SK-N-SH (cell line): ENCODE data around the gene PRDM5. TPM values are rescaled to one million over a fixed set of nuclear protein-coding genes. Genes with fewer than 3 reads are reported as not detected.

Source experiments
- CTCF ChIA-PET: fragments of 300-600, 350-600 bp; formaldehyde crosslinking; extraction: SDS; loops from one replicate; lab custom pipeline; 2021; lab: Yijun Ruan, JAX
- POLR2A ChIA-PET: fragments of 350-600 bp; sonication (Branson Sonifier 250); formaldehyde crosslinking; extraction: SDS; loops from one replicate; lab custom pipeline; 2020; ENCODE audit warnings: antibody characterized with exemption, inconsistent platforms; lab: Yijun Ruan, JAX
- DNase-seq: peaks from one replicate; pipeline ENCODE4 v3.0.0; 2012
- H2AFZ ChIP-seq: fragments of 200-600 bp; sonication (generic); 2 replicates; pipeline ENCODE4 v1.8.1; 2016; ENCODE audit warnings: antibody characterized with exemption, mild to moderate bottlenecking, low read depth
- H3F3A ChIP-seq: fragments of 200-600 bp; sonication (generic); replicated peaks from 2 replicates; pipeline ENCODE3; 2016; ENCODE audit warnings: antibody characterized with exemption, mild to moderate bottlenecking; ENCODE audit not compliant: insufficient read depth
- H3K27ac ChIP-seq, 2 experiments: fragments of 200-500 bp in 1 of 2; fragments of 200-600 bp in 1 of 2; sonication (Bioruptor generic) in 1 of 2; sonication (generic), shearing (Covaris generic) in 1 of 2; 2 replicates each; pipeline versions ENCODE4 v1.5.1 to v1.6.1; 2014 to 2016; ENCODE audit warnings: low read depth in 2 of 2, inconsistent platforms in 1 of 2, low read length in 1 of 2, mild to moderate bottlenecking in 1 of 2, mixed read lengths in 1 of 2
- H3K27me3 ChIP-seq: fragments of 200-600 bp; sonication (generic), shearing (Covaris generic); 2 replicates; pipeline ENCODE4 v1.6.1; 2016; ENCODE audit warnings: mixed run types; ENCODE audit not compliant: insufficient read depth
- H3K36me3 ChIP-seq, 2 experiments: fragments of 200-500 bp in 1 of 2; fragments of 200-600 bp in 1 of 2; sonication (Bioruptor generic) in 1 of 2; sonication (generic) in 1 of 2; replicated peaks in 1 of 2; 2 replicates each; pipeline versions ENCODE3 to v1.5.1; 2014 to 2016; ENCODE audit warnings: low read length in 1 of 2, mild to moderate bottlenecking in 1 of 2; ENCODE audit not compliant: insufficient read depth in 2 of 2, control insufficient read depth in 1 of 2
- H3K4me1 ChIP-seq, 2 experiments: fragments of 200-500 bp in 1 of 2; fragments of 200-600 bp in 1 of 2; sonication (Bioruptor generic) in 1 of 2; sonication (generic), shearing (Covaris generic) in 1 of 2; 2 replicates each; pipeline versions ENCODE4 v1.5.1 to v1.6.1; 2014 to 2016; ENCODE audit warnings: low read depth in 1 of 2, low read length in 1 of 2, mixed run types in 1 of 2; ENCODE audit not compliant: insufficient read depth in 2 of 2, control insufficient read depth in 1 of 2
- H3K4me2 ChIP-seq: fragments of 200-600 bp; sonication (generic), shearing (Covaris generic); 2 replicates; pipeline ENCODE4 v1.6.1; 2017; ENCODE audit warnings: mixed run types
- H3K4me3 ChIP-seq, 2 experiments: fragments of 200-500 bp in 1 of 2; fragments of 200-600 bp in 1 of 2; sonication (Bioruptor generic) in 1 of 2; sonication (generic), shearing (Covaris generic) in 1 of 2; 2 replicates each; pipeline versions ENCODE4 v1.5.1 to v1.8.1; 2014 to 2016; ENCODE audit warnings: low read depth in 2 of 2, inconsistent platforms in 1 of 2, low read length in 1 of 2, mild to moderate bottlenecking in 1 of 2, mixed read lengths in 1 of 2, moderate library complexity in 1 of 2
- H3K79me2 ChIP-seq: fragments of 200-600 bp; sonication (generic); 2 replicates; pipeline ENCODE4 v1.8.1; 2017; ENCODE audit warnings: mild to moderate bottlenecking; ENCODE audit not compliant: insufficient read depth
- H3K9ac ChIP-seq: fragments of 200-600 bp; sonication (generic); 2 replicates; pipeline ENCODE4 v1.6.1; 2017; ENCODE audit warnings: mixed run types
- H3K9me2 ChIP-seq: fragments of 200-600 bp; sonication (generic); 2 replicates; pipeline ENCODE4 v1.6.1; 2017; ENCODE audit warnings: mixed run types
- H3K9me3 ChIP-seq: fragments of 200-600 bp; sonication (generic); 2 replicates; pipeline ENCODE4 v1.6.1; 2017; ENCODE audit warnings: mixed run types, mild to moderate bottlenecking, moderate library complexity
- H4K20me1 ChIP-seq: fragments of 200-600 bp; sonication (generic); 2 replicates; pipeline ENCODE4 v1.6.1; 2017; ENCODE audit warnings: mild to moderate bottlenecking, mixed run types; ENCODE audit not compliant: insufficient read depth
- CHD2 ChIP-seq: fragments of 150-350 bp; IDR thresholded peaks from 2 replicates; pipeline ENCODE4 v1.6.1; 2018; ENCODE audit warnings: low read length; ENCODE audit not compliant: partially characterized antibody
- CTCF ChIP-seq: fragments of 200-600 bp; sonication (generic); IDR thresholded peaks from 2 replicates; pipeline ENCODE4 v1.6.1; 2017; ENCODE audit warnings: antibody characterized with exemption, mild to moderate bottlenecking, moderate library complexity
- ELF1 ChIP-seq: IDR thresholded peaks from 2 replicates; pipeline ENCODE4 v1.4.0; 2012
- EP300 ChIP-seq, 2 experiments: IDR thresholded peaks; 2 replicates each; pipeline versions ENCODE4 v1.4.0 to v1.6.1; 2012; ENCODE audit warnings: borderline replicate concordance in 1 of 2, low read depth in 1 of 2, low read length in 1 of 2
- FOXJ3 ChIP-seq: sonication (generic); formaldehyde crosslinking; IDR thresholded peaks from 2 replicates; pipeline ENCODE4 v1.5.1; 2020; ENCODE audit warnings: mild to moderate bottlenecking, missing genetic modification reagents
- FOXM1 ChIP-seq: IDR thresholded peaks from 2 replicates; pipeline ENCODE4 v1.4.0; 2012; ENCODE audit warnings: low read depth, mild to moderate bottlenecking
- GATA2 ChIP-seq: sonication (generic); formaldehyde crosslinking; IDR thresholded peaks from 2 replicates; pipeline ENCODE4 v1.5.0; 2020; ENCODE audit warnings: mild to moderate bottlenecking, missing genetic modification reagents
- JUND ChIP-seq: IDR thresholded peaks from 2 replicates; pipeline ENCODE4 v1.4.0; 2012
- MAX ChIP-seq: IDR thresholded peaks from 2 replicates; pipeline ENCODE4 v1.4.0; 2012; ENCODE audit warnings: low read depth
- NFIC ChIP-seq: IDR thresholded peaks from 2 replicates; pipeline ENCODE4 v1.4.0; 2012; ENCODE audit warnings: borderline replicate concordance
- NRF1 ChIP-seq: IDR thresholded peaks from 2 replicates; pipeline ENCODE4 v1.6.1; 2012; ENCODE audit warnings: low read depth, mild to moderate bottlenecking, low read length
- PBX3 ChIP-seq: IDR thresholded peaks from 2 replicates; pipeline ENCODE4; 2012
- POLR2AphosphoS5 ChIP-seq: IDR thresholded peaks from 2 replicates; pipeline ENCODE4 v1.6.1; 2012; ENCODE audit warnings: low read depth, low read length
- RCOR1 ChIP-seq: fragments of 150-350 bp; IDR thresholded peaks from 2 replicates; pipeline ENCODE4 v1.6.1; 2017; ENCODE audit warnings: antibody characterized with exemption, low read length
- RXRA ChIP-seq: IDR thresholded peaks from 2 replicates; pipeline ENCODE4 v1.4.0; 2012; ENCODE audit warnings: low read depth, mild to moderate bottlenecking, borderline replicate concordance
- SIN3A ChIP-seq: IDR thresholded peaks from 2 replicates; pipeline ENCODE4 v1.6.1; 2012; ENCODE audit warnings: low read depth, mild to moderate bottlenecking, low read length, moderate library complexity, borderline replicate concordance
- SMC3 ChIP-seq: IDR thresholded peaks from 2 replicates; pipeline ENCODE4 v1.6.1; 2012; ENCODE audit warnings: low read depth, low read length, improper control_type of control experiment
- TAF1 ChIP-seq: IDR thresholded peaks from 2 replicates; pipeline ENCODE4 v1.6.1; 2012; ENCODE audit warnings: low read depth, mild to moderate bottlenecking, low read length, moderate library complexity, borderline replicate concordance
- TCF12 ChIP-seq: IDR thresholded peaks from 2 replicates; pipeline ENCODE4 v1.4.0; 2012
- USF1 ChIP-seq: IDR thresholded peaks from 2 replicates; pipeline ENCODE4 v1.4.0; 2012; ENCODE audit warnings: low read depth, borderline replicate concordance
- USF2 ChIP-seq: fragments of 150-350 bp; IDR thresholded peaks from 2 replicates; pipeline ENCODE4 v1.6.1; 2017; ENCODE audit warnings: antibody characterized with exemption, low read length, low read depth, borderline replicate concordance
- YY1 ChIP-seq: IDR thresholded peaks from 2 replicates; pipeline ENCODE4 v1.4.0; 2012; ENCODE audit warnings: low read depth, mild to moderate bottlenecking
- ZBTB33 ChIP-seq: IDR thresholded peaks from 2 replicates; pipeline ENCODE4 v1.4.0; 2012; ENCODE audit warnings: low read depth, borderline replicate concordance
- WGBS: methylation state at CpG from one replicate; pipeline ENCODE4 v1.1.6; 2017; ENCODE audit warnings: low lambda C conversion rate; 5-methylcytosine and 5-hydroxymethylcytosine counted together
- polyA plus RNA-seq, 3 experiments: library from polyadenylated mRNA; depleted of rRNA; stranded (reverse); fragments of >200 nt; gene quantifications; 2 replicates each; pipeline ENCODE4 v1.2.3, GENCODE V29; 2012

PRDM5 gene
- polyA plus RNA-seq, 1 of the 3 experiments (the other 2 are of a cell fraction): 3.8 TPM

GRCh38 chr4:120658772-120659171 is 263.8 kb downstream of the PRDM5 start (continued):
- TF ChIP-seq USF1 (no peak), RCOR1 (no peak), YY1 (no peak), RXRA (no peak), CHD2 (no peak), JUND (no peak)

GRCh38 chr4:120653804-120654573 is 268.5 kb downstream of the PRDM5 start:
- CTCF ChIA-PET: no interaction called here
- Histone ChIP-seq H3K9ac (no peak overlapping the region), H3K4me2 (no peak overlapping the region), H2AFZ (no peak overlapping the region), H3K27ac (peak overlapping the region in 1 of 2 experiments; percentile 53; a peak in 2 of 4 replicates), H3K9me3 (no peaks in the 10 kb centered on the region), H3K36me3 (no peaks in the 10 kb centered on the region), H3F3A (no peaks in the 10 kb centered on the region), H3K4me3 (no peak overlapping the region), H3K27me3 (no peaks in the 10 kb centered on the region), H4K20me1 (no peaks in the 10 kb centered on the region), H3K9me2 (no peaks in the 10 kb centered on the region), H3K4me1 (peaks cover 0 to 3% of the 10 kb centered on the region in 2 experiments; a peak in 2 of 4 replicates), H3K79me2 (no peaks in the 10 kb centered on the region)
- 76% methylated on average over 2 of the region's 2 CpGs for WGBS
- POLR2A ChIA-PET: no interaction called here
- no peak for DNase-seq
- TF ChIP-seq FOXM1 (no peak), JUND (no peak), USF2 (no peak), FOXJ3 (CRISPR knock-in tag) (no peak), CHD2 (no peak), SIN3A (no peak), MAX (no peak), ZBTB33 (no peak), POLR2AphosphoS5 (0 out of 2 replicates have a peak, but pooled peaks have one; percentile 30), ELF1 (no peak), NRF1 (no peak), SMC3 (no peak), TCF12 (peak; percentile 84), PBX3 (peak; percentile 46; the same call in 1 of the 2 replicates), EP300 (IDR thresholded peaks at IDR 0.05; ENCODE audit: borderline replicate concordance in 1 of 2, low read depth in 1 of 2, low read length in 1 of 2) (peak in 1 of 2 experiments; percentile 68; a peak in 2 of 4 replicates), TAF1 (no peak), GATA2 (CRISPR knock-in tag) (no peak), CTCF (no peak), NFIC (0 out of 2 replicates have a peak, but pooled peaks have one; percentile 9), USF1 (no peak)
